Liver (tissue), 9 donors: ENCODE results near the gene SOBP. TPM values are rescaled to one million over a fixed set of nuclear protein-coding genes. Genes with fewer than 3 reads are reported as not detected.
A peak's percentile ranks its signal among the peaks of the same experiment; 100 is the strongest.

Experiments used
- DNase-seq: peaks from one replicate; pipeline ENCODE4 v3.0.0-alpha.2; 2017; ENCODE audit warnings: low spot score
- H3K27ac ChIP-seq, 2 donors: one replicate each; pipeline ENCODE4 v1.7.0; 2013; ENCODE audit warnings: inconsistent platforms in 2 of 2, low read length in 2 of 2, control low read depth in 1 of 2, low read depth in 1 of 2, mild to moderate bottlenecking in 1 of 2
- H3K27me3 ChIP-seq, 4 donors: one replicate each; pipeline versions ENCODE4 v1.6.1 to v1.7.0; 2013; ENCODE audit warnings: low read length in 3 of 4, inconsistent platforms in 1 of 4, mild to moderate bottlenecking in 1 of 4, moderate library complexity in 1 of 4; ENCODE audit not compliant: control insufficient read depth in 4 of 4, insufficient read depth in 4 of 4
- H3K36me3 ChIP-seq, 4 donors: one replicate each; pipeline versions ENCODE4 v1.6.1 to v1.7.0; 2013; ENCODE audit warnings: low read length in 3 of 4, mild to moderate bottlenecking in 3 of 4, low read depth in 1 of 4, moderate library complexity in 1 of 4; ENCODE audit not compliant: control insufficient read depth in 4 of 4, insufficient read depth in 3 of 4
- H3K4me1 ChIP-seq, 4 donors: one replicate each; pipeline versions ENCODE4 v1.6.1 to v1.7.0; 2013; ENCODE audit warnings: low read length in 3 of 4, mild to moderate bottlenecking in 3 of 4, moderate library complexity in 1 of 4; ENCODE audit not compliant: control insufficient read depth in 4 of 4, insufficient read depth in 4 of 4
- H3K4me3 ChIP-seq, 3 donors: one replicate each; pipeline versions ENCODE4 v1.6.1 to v1.7.0; 2013; ENCODE audit warnings: low read length in 3 of 3, control low read depth in 1 of 3, low read depth in 1 of 3, mild to moderate bottlenecking in 1 of 3
- H3K9ac ChIP-seq, 2 donors: one replicate each; pipeline ENCODE4 v1.7.0; 2013; ENCODE audit warnings: low read length in 2 of 2, mild to moderate bottlenecking in 2 of 2, moderate library complexity in 2 of 2, control low read depth in 1 of 2, low read depth in 1 of 2
- H3K9me3 ChIP-seq, 4 donors: one replicate each; pipeline versions ENCODE4 v1.6.1 to v1.7.0; 2013; ENCODE audit warnings: low read length in 3 of 4; ENCODE audit not compliant: control insufficient read depth in 4 of 4
- ATF3 ChIP-seq: IDR thresholded peaks from 2 replicates; pipeline ENCODE4 v1.6.1; 2016; ENCODE audit warnings: antibody characterized with exemption
- CTCF ChIP-seq: fragments of 150-350 bp; IDR thresholded peaks from 2 replicates; pipeline ENCODE4 v1.5.1; 2017; ENCODE audit warnings: improper control_type of control experiment, low read depth, low read length; ENCODE audit not compliant: missing input control
- EGR1 ChIP-seq, 2 donors: IDR thresholded peaks; 2 replicates each; pipeline ENCODE4 v1.6.1; 2016 to 2018; ENCODE audit warnings: antibody characterized with exemption in 2 of 2, low read depth in 2 of 2
- FOXA1 ChIP-seq: IDR thresholded peaks from 2 replicates; pipeline ENCODE4 v1.6.1; 2016; ENCODE audit warnings: antibody characterized with exemption
- FOXA2 ChIP-seq: IDR thresholded peaks from 2 replicates; pipeline ENCODE4 v1.6.1; 2016; ENCODE audit warnings: antibody characterized with exemption
- GABPA ChIP-seq, 2 donors: IDR thresholded peaks in 1 of 2; conservative IDR thresholded peaks in 1 of 2; 2 replicates each; pipeline ENCODE4 v1.6.1; 2016; ENCODE audit warnings: antibody characterized with exemption in 2 of 2, mild to moderate bottlenecking in 1 of 2, moderate library complexity in 1 of 2
- HNF4A ChIP-seq, 2 donors: conservative IDR thresholded peaks; 2 replicates each; pipeline ENCODE4 v1.6.1; 2016; ENCODE audit warnings: antibody characterized with exemption in 2 of 2, mild to moderate bottlenecking in 2 of 2
- HNF4G ChIP-seq: IDR thresholded peaks from 2 replicates; pipeline ENCODE4 v1.6.1; 2016; ENCODE audit warnings: antibody characterized with exemption
- JUND ChIP-seq, 2 donors: IDR thresholded peaks; 2 replicates each; pipeline ENCODE4 v1.6.1; 2016; ENCODE audit warnings: antibody characterized with exemption in 2 of 2
- MAX ChIP-seq: IDR thresholded peaks from 2 replicates; pipeline ENCODE4 v1.6.1; 2016; ENCODE audit warnings: antibody characterized with exemption
- NR2F2 ChIP-seq: IDR thresholded peaks from 2 replicates; pipeline ENCODE4 v1.6.1; 2016; ENCODE audit warnings: antibody characterized with exemption
- RAD21 ChIP-seq, 2 donors: IDR thresholded peaks; 2 replicates each; pipeline ENCODE4 v1.6.1; 2016; ENCODE audit warnings: antibody characterized with exemption in 2 of 2, mild to moderate bottlenecking in 2 of 2
- RXRA ChIP-seq, 2 donors: IDR thresholded peaks; 2 replicates each; pipeline ENCODE4 v1.6.1; 2017 to 2018; ENCODE audit warnings: antibody characterized with exemption in 2 of 2, mild to moderate bottlenecking in 1 of 2
- SP1 ChIP-seq: IDR thresholded peaks from 2 replicates; pipeline ENCODE4 v1.6.1; 2018; ENCODE audit warnings: antibody characterized with exemption, mild to moderate bottlenecking
- TAF1 ChIP-seq: conservative IDR thresholded peaks from 2 replicates; pipeline ENCODE4 v1.6.1; 2016; ENCODE audit warnings: antibody characterized with exemption, mild to moderate bottlenecking
- YY1 ChIP-seq: IDR thresholded peaks from 2 replicates; pipeline ENCODE4 v1.6.1; 2016; ENCODE audit warnings: antibody characterized with exemption, mild to moderate bottlenecking
- ZBTB33 ChIP-seq: IDR thresholded peaks from 2 replicates; pipeline ENCODE4 v1.6.1; 2016; ENCODE audit warnings: antibody characterized with exemption
- WGBS: extraction: QIAGEN DNeasy Blood & Tissue Kit; methylation state at CpG from one replicate; pipeline ENCODE4 v1.1.7; 2013; 5-methylcytosine and 5-hydroxymethylcytosine counted together
- polyA plus RNA-seq, 2 donors: library from polyadenylated mRNA; stranded (reverse) in 1 of 2; unstranded in 1 of 2; fragments of 200-250 nt in 1 of 2; fragments of >200 nt in 1 of 2; fragmentation: Nextera tagmentation in 1 of 2; extraction: Ambion mirVana in 1 of 2; gene quantifications; one replicate each; pipeline versions ENCODE4 v1.2.1 to v1.2.3, GENCODE V29; 2013 to 2015
- total RNA-seq, 2 donors: library from RNA; depleted of rRNA; stranded (reverse); fragments of >200 nt; gene quantifications; one replicate each; pipeline ENCODE4 v1.2.3, GENCODE V29; 2014
- TF ChIP-seq, protein P1 (sequence below): IDR thresholded peaks from 2 replicates; pipeline ENCODE4 v1.6.1; 2016; ENCODE audit warnings: antibody characterized with exemption, mild to moderate bottlenecking
- donor health status: healthy.
- donor health status: healthy.
- donor health status: healthy.
- donor health status: healthy.
- donor health status: healthy.

The SOBP gene
- total and polyA plus RNA-seq, 4 donors = 0.99 to 5.4 (median 1.9) TPM

DNA sequence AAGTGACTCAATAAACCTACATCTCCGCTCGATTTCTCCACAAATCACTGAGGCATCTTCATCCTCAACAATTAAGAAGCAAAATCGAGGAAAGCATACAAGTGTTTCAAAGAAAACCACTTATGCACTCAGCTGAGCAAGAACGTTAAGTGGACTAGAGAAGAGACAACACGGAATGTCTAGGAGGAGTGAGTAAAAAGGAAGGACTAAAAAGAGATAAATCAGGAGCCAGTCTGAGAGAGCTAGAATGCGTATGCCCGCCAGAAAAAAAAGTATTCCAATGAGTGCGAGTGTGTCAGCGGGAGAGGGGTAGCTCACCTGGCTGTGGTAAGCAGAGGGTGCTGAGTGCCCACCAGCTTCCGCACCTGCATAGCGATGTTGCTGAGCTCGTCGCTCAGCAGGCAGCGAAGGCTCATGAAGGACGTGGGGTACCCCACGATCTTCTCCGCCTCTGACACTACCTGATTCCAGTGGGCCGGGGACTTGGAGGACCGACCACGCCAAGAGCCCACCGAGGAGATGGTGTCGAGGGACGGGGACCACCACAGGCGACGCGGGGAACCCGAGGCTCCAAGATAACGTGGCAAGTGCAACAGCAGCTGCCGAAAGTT, 31.1 kb upstream of the SOBP start (continued):
- TF ChIP-seq CTCF (no peak), MAX (no peak), FOXA2 (no peak), RAD21 (IDR thresholded peaks at IDR 0.05) (no peak)

GRCh38 chr6:107459283-107460082, 30.4 kb upstream of the SOBP start, which contains the start of gene PDSS2:
PDSS2 (minus strand) TSS chr6:107459564; CDS start chr6:107459285, 279 bp downstream.
- Histone ChIP-seq H3K4me1 (peaks cover 4 to 30% (median 14%) of the 10 kb centered on the region in 4 donors), H3K9me3 (no peaks in the 10 kb centered on the region), H3K36me3 (no peaks in the 10 kb centered on the region), H3K9ac (peak within 1 kb of the TSS; percentile 90 to 100), H3K4me3 (peak within 1 kb of the TSS; percentile 71 to 98 (median 94)), H3K27me3 (no peaks in the 10 kb centered on the region), H3K27ac (peak within 1 kb of the TSS; percentile 94)
- WGBS = under 1% methylated on average over 46 of the region's 46 CpGs
- TF ChIP-seq ZBTB33 (peak; percentile 94), MAX (peak; percentile 83), NR2F2 (peak; percentile 95), YY1 (peak; percentile 99), FOXA2 (no peak), RXRA (IDR thresholded peaks at IDR 0.05) (peak; percentile 94 to 96), ATF3 (peak; percentile 55), HNF4A (conservative IDR thresholded peaks at IDR 0.05) (peak; percentile 59 to 65), FOXA1 (peak; percentile 32), EGR1 (IDR thresholded peaks at IDR 0.05; ENCODE audit: low read depth in 2 of 2) (peak; percentile 100), HNF4G (peak; percentile 49), CTCF (peak; percentile 32), SP1 (peak; percentile 90), GABPA (IDR thresholded peaks at IDR 0.05 in 1 of 2, conservative IDR thresholded peaks at IDR 0.05 in 1 of 2) (peak in 1 of 2 donors; percentile 56), TAF1 (peak; percentile 94), JUND (IDR thresholded peaks at IDR 0.05) (peak; percentile 34 to 60), RAD21 (IDR thresholded peaks at IDR 0.05) (peak; percentile 71)
- TF ChIP-seq, protein P1, sequence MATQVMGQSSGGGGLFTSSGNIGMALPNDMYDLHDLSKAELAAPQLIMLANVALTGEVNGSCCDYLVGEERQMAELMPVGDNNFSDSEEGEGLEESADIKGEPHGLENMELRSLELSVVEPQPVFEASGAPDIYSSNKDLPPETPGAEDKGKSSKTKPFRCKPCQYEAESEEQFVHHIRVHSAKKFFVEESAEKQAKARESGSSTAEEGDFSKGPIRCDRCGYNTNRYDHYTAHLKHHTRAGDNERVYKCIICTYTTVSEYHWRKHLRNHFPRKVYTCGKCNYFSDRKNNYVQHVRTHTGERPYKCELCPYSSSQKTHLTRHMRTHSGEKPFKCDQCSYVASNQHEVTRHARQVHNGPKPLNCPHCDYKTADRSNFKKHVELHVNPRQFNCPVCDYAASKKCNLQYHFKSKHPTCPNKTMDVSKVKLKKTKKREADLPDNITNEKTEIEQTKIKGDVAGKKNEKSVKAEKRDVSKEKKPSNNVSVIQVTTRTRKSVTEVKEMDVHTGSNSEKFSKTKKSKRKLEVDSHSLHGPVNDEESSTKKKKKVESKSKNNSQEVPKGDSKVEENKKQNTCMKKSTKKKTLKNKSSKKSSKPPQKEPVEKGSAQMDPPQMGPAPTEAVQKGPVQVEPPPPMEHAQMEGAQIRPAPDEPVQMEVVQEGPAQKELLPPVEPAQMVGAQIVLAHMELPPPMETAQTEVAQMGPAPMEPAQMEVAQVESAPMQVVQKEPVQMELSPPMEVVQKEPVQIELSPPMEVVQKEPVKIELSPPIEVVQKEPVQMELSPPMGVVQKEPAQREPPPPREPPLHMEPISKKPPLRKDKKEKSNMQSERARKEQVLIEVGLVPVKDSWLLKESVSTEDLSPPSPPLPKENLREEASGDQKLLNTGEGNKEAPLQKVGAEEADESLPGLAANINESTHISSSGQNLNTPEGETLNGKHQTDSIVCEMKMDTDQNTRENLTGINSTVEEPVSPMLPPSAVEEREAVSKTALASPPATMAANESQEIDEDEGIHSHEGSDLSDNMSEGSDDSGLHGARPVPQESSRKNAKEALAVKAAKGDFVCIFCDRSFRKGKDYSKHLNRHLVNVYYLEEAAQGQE = peak; percentile 90
- peak; percentile 96 for DNase-seq
